Skeletal muscle tissue (tissue), 4 donors: ENCODE measurements around the gene SDCCAG8. TPM values are rescaled to one million over a fixed set of nuclear protein-coding genes. Genes with fewer than 3 reads are reported as not detected.
"Not testable (repeated sequence)": the region's sequence is repeated elsewhere in the genome, so short reads cannot be mapped to it uniquely, and the experiment has no call there.

Experiments used
- H3K27ac ChIP-seq: one replicate; pipeline ENCODE4 v1.7.0; 2013; ENCODE audit warnings: mild to moderate bottlenecking, low read depth, low read length, inconsistent platforms
- H3K27me3 ChIP-seq, 3 donors: one replicate each; pipeline ENCODE4 v1.7.0; 2013; ENCODE audit warnings: low read length in 3 of 3; ENCODE audit not compliant: control insufficient read depth in 3 of 3, insufficient read depth in 3 of 3
- H3K36me3 ChIP-seq, 3 donors: one replicate each; pipeline ENCODE4 v1.7.0; 2013; ENCODE audit warnings: low read length in 3 of 3; ENCODE audit not compliant: control insufficient read depth in 3 of 3, insufficient read depth in 3 of 3
- H3K4me1 ChIP-seq, 3 donors: one replicate each; pipeline ENCODE4 v1.7.0; 2013; ENCODE audit warnings: low read length in 3 of 3, mild to moderate bottlenecking in 3 of 3; ENCODE audit not compliant: control insufficient read depth in 3 of 3, insufficient read depth in 3 of 3
- H3K4me3 ChIP-seq, 3 donors: one replicate each; pipeline ENCODE4 v1.7.0; 2013; ENCODE audit warnings: low read length in 3 of 3
- H3K9ac ChIP-seq, 3 donors: one replicate each; pipeline ENCODE4 v1.7.0; 2013; ENCODE audit warnings: low read length in 3 of 3, mild to moderate bottlenecking in 3 of 3, moderate library complexity in 2 of 3, low read depth in 1 of 3
- H3K9me3 ChIP-seq, 3 donors: one replicate each; pipeline ENCODE4 v1.7.0; 2013; ENCODE audit warnings: low read length in 3 of 3; ENCODE audit not compliant: control insufficient read depth in 3 of 3
- total RNA-seq: library from RNA; depleted of rRNA; stranded (reverse); fragments of >200 nt; gene quantifications from one replicate; pipeline ENCODE4 v1.2.3, GENCODE V29; 2014
- donor health status: Osteomylitis.

SDCCAG8 gene
- total RNA-seq, 1 donor from 2014 or later = 71.5 TPM

DNA sequence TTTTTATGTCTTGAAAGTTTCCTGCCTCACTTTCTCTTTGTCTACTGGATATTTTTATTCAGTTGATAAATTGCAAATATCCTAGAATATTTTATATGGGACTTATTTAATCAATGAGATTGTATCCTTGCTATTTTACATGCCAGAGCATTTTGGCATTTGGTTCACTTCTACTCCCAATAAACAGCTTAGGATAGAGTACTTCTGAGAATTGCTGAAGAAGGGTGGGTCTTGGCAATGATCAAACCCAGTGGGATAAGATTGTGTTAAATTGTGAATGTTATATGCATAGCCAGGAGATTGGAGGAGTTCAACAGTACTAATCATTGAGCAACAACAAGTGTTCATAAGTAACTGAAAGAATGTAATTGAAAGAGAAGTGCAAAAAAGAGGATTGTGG lies 60.1 kb downstream of the SDCCAG8 start:
- Histone ChIP-seq H3K27me3 (no peaks in the 10 kb centered on the region), H3K4me1 (peaks cover 0 to 6% (median 0%) of the 10 kb centered on the region in 3 donors), H3K9ac (no peak overlapping the region), H3K9me3 (no peaks in the 10 kb centered on the region), H3K36me3 (peaks cover 7 to 21% (median 16%) of the 10 kb centered on the region in 3 donors), H3K27ac (no peak overlapping the region), H3K4me3 (no peak overlapping the region)

DNA sequence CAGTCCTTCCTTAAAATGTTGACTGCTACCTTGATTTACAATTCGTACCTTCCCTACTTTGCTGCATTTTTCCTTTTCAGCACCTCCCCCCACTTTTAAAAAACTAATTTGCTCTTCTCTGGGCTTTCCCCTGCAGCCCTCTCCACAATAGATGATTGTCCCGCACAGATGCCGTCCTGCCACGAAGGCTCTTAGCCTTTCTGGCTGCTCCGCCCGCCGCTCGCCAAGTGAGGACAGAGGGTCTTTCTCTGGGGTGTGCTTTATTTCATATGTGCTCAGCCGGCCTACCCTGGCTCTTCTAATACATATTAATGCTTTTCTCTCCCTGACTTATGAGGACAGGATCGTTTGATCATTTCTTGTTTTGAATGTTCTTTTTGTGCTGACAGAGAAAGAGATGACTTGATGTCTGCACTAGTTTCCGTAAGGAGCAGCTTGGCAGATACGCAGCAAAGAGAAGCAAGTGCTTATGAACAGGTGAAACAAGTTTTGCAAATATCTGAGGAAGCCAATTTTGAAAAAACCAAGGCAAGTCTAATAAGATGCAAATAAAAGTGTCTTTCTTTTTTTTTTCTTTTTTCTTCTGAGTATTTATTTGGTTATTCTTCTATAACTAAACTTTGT lies 60.6 kb downstream of the SDCCAG8 start:
- Histone ChIP-seq H3K9me3 (no peaks in the 10 kb centered on the region), H3K27ac (no peak overlapping the region), H3K4me1 (peaks cover 0 to 6% (median 0%) of the 10 kb centered on the region in 3 donors), H3K27me3 (no peaks in the 10 kb centered on the region), H3K36me3 (peaks cover 7 to 21% (median 16%) of the 10 kb centered on the region in 3 donors), H3K4me3 (no peak overlapping the region), H3K9ac (no peak overlapping the region)

DNA sequence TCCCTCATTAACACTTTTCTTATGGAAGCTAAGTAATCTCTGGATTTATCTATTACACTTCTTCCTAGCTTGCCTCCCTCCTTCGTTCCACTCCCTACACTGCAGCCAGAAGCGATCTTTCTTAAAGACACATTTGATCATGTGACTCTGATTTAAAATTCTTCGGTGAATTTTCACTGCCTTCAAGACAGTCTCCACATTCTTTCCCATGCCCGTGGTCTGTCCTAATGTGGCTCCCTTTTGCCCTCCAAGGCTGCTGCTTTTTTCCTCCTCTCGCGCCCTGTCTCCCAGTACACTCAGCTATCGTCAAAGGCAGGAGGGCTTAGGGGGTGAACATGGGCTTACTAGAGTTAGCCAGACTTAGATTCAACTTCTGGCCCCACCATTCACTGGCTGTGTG lies 64.4 kb downstream of the SDCCAG8 start:
- peaks cover 3 to 16% (median 15%) of the 10 kb centered on the region in 3 donors for H3K36me3 ChIP-seq
- H3K4me1 ChIP-seq = no peaks in the 10 kb centered on the region
- H3K4me3 ChIP-seq = no peak overlapping the region
- no peak overlapping the region for H3K9ac ChIP-seq
- H3K27ac ChIP-seq = no peak overlapping the region
- no peaks in the 10 kb centered on the region for H3K27me3 ChIP-seq
- H3K9me3 ChIP-seq = no peaks in the 10 kb centered on the region

DNA sequence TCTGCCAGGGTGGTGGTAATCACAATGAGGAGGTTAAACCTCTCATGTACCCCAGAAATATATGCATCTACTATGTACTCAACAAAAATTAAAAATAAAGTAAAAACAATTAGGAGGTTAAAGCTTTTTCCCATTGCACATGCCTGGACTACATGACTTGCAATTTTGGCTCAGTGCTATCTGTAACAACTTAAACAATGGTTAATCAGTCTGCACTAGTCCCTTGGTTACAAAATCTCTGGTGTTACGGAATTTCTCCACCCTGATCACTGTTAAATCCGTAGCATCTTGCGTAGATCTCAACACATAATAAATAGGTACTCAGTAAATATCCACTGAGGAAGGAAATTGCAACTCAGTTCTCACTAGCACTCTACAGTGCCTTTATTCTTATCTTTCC lies 66.5 kb downstream of the SDCCAG8 start:
- Histone ChIP-seq H3K9ac (no peak overlapping the region), H3K4me1 (no peaks in the 10 kb centered on the region), H3K27me3 (no peaks in the 10 kb centered on the region), H3K27ac (no peak overlapping the region), H3K36me3 (peaks cover 3 to 16% (median 14%) of the 10 kb centered on the region in 3 donors), H3K9me3 (no peaks in the 10 kb centered on the region), H3K4me3 (no peak overlapping the region)

DNA sequence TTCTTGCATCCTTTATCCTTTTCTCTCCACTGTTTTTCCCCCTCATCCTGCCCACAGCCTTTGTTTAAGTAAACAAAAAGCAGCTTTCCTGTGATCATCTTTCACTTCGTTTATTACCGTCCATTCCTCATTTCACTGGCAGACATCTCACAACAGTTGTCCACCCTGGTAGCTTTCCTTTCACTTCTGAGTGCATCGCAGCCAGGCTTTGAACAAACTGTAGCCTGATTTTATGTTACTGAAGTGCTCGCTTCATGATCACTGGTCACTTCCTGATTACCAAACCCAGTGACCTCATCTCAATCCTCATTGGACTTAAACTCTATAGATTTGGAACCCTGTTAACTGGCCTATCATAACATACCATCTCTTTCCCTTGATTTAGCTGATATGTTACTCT lies 67.7 kb downstream of the SDCCAG8 start:
- Histone ChIP-seq H3K27ac (no peak overlapping the region), H3K36me3 (peaks cover 3 to 5% (median 4%) of the 10 kb centered on the region in 3 donors), H3K4me1 (no peaks in the 10 kb centered on the region), H3K9ac (no peak overlapping the region), H3K9me3 (no peaks in the 10 kb centered on the region), H3K27me3 (no peaks in the 10 kb centered on the region), H3K4me3 (no peak overlapping the region)

DNA sequence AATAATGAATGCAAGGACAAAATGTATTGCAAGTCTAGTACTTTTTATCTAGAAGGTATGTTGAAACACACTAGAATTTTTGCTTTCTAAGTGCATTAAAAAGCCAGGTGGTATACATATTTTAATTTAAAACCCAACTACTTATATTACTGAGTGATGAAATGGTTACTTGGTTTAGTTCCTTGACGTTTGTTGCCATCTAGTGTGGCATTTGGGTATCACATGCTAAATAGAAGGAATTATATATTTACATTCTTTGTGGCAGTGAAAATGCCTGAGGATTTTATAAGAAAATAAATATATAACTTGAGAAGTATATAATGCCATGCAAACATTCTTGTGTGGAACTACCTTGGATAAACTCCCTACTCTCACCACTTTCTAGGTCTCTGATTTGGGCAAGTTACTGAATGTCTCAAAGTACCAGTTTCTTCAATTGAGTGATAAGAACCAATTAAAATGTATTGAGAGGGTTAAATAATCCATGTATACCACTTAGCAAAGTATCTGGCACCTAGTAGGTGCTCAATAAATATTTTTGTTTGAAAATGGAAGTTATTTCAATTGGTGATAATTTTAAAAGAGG lies 69.6 kb downstream of the SDCCAG8 start:
- Histone ChIP-seq H3K9ac (no peak overlapping the region), H3K27me3 (no peaks in the 10 kb centered on the region), H3K27ac (no peak overlapping the region), H3K9me3 (no peaks in the 10 kb centered on the region), H3K4me3 (no peak overlapping the region), H3K36me3 (peaks cover 0 to 1% (median under 1%) of the 10 kb centered on the region in 3 donors), H3K4me1 (no peaks in the 10 kb centered on the region)

DNA sequence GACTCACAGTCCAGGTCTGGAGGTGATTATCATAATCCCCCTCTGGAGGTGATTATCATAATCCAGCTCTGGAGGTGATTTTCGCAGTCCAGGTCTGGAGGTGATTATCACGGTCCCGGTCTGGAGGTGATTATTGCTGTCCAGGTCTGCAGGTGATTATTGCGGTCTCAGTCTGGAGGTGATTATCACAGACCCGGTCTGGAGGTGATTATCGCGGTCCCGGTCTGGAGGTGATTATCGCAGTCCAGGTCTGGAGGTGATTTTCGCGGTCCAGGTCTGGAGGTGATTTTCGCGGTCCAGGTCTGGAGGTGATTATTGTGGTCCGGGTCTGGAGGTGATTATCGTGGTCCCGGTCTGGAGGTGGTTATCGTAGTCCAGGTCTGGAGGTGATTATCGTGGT lies 76.6 kb downstream of the SDCCAG8 start:
- Histone ChIP-seq H3K36me3 (peaks cover 7 to 34% (median 20%) of the 10 kb centered on the region in 3 donors), H3K4me3 (no peak overlapping the region), H3K9me3 (no peaks in the 10 kb centered on the region), H3K4me1 (peaks cover 4 to 6% (median 4%) of the 10 kb centered on the region in 3 donors), H3K27me3 (no peaks in the 10 kb centered on the region), H3K9ac (no peak overlapping the region), H3K27ac (no peak overlapping the region)

DNA sequence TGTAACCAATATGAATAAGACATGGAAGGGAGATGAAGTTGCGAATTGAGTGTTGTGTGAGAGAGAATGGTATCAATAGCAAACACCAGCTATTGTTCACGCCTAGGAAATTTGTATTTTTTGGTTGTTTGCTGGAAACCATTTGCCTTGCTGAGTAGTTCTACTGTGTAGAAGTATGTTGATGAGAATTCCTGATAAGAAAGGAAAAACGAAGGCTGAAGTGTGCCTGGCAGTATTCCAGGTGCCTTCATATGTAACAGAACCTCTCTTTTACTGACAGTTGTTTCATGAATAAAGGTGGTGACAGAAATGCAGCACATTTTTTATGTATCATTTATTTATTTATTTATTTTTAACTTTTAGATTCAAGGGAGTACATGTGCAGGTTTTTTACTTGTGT lies 79.5 kb downstream of the SDCCAG8 start:
- no peak overlapping the region for H3K4me3 ChIP-seq
- peaks cover 4 to 6% (median 4%) of the 10 kb centered on the region in 3 donors for H3K4me1 ChIP-seq
- H3K27ac ChIP-seq = no peak overlapping the region
- H3K27me3 ChIP-seq = no peaks in the 10 kb centered on the region
- no peak overlapping the region for H3K9ac ChIP-seq
- peaks cover 7 to 38% (median 25%) of the 10 kb centered on the region in 3 donors for H3K36me3 ChIP-seq
- H3K9me3 ChIP-seq = no peaks in the 10 kb centered on the region

DNA sequence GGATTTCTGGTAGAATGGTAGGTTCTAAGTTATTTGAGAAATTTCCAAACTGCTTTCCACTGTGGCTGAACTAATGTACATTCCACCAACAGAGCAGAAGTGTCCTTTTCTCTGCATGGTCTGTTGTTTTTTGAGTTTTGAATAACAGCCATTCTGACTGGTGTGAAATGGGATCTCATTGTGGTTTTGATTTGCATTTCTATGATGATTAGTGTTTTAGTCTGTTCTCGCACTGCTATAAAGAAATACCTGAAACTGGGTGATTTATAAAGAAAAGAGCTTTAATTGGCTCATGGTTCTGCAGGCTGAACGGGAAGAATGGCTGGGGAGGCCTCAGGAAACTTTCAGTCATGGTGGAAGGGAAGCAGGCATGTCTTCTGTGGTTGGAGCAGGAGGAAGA lies 80.3 kb downstream of the SDCCAG8 start:
- Histone ChIP-seq H3K27me3 (no peaks in the 10 kb centered on the region), H3K4me1 (peaks cover 4 to 6% (median 4%) of the 10 kb centered on the region in 3 donors), H3K36me3 (peaks cover 5 to 37% (median 16%) of the 10 kb centered on the region in 3 donors), H3K27ac (no peak overlapping the region), H3K9ac (no peak overlapping the region), H3K9me3 (no peaks in the 10 kb centered on the region), H3K4me3 (no peak overlapping the region)

DNA sequence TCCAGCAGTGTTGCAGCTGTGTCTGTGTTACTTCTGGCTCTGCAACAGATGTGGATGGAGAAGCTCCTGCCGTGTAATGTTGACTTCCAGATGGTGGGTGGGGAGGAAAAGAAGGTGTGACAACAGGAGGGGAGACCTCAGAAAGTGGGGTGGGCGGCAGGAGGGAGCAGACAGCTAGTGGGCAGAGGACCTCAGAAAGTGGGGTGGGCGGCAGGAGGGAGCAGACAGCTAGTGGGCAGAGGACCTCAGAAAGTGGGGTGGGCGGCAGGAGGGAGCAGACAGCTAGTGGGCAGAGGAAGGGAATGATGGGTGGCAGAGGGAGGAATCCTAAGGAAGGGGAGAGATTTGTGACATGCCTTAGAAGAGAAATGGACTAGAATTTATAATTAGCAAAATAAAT lies 83.0 kb downstream of the SDCCAG8 start:
- H3K9me3 ChIP-seq, H3K27ac ChIP-seq, H3K27me3 ChIP-seq, H3K4me1 ChIP-seq, H3K9ac ChIP-seq, H3K4me3 ChIP-seq: not testable (repeated sequence)
- peaks cover 5 to 18% (median 5%) of the 10 kb centered on the region in 3 donors for H3K36me3 ChIP-seq
